CD4-positive, alpha-beta T cell treated with Interleukin-17A for 4 hours (primary cell): ENCODE measurements around the gene WNT2.

Experiments
- DNase-seq: peaks from one replicate; pipeline ENCODE4 v3.0.0-alpha.2; 2020; ENCODE audit warnings: mixed read lengths

The WNT2 gene

GRCh38 chr7:117322741-117323304 is at the start of gene WNT2:
TSS of gene WNT2 (minus strand) at chr7:117323058. CDS start at chr7:117322989, 69 bp downstream.
- no peak for DNase-seq

GRCh38 chr7:117372073-117372472 is 49.2 kb upstream of the WNT2 start:
- DNase-seq, result no peak

- no peak for DNase-seq
Observed at GRCh38 chr7:117364339-117365080, 41.7 kb upstream of the WNT2 start.

GRCh38 chr7:117362294-117362888 is 39.5 kb upstream of the WNT2 start:
- DNase-seq, result no peak

- no peak for DNase-seq
Observed at GRCh38 chr7:117350027-117350426, 27.2 kb upstream of the WNT2 start.

GRCh38 chr7:117349570-117349969 is 26.7 kb upstream of the WNT2 start:
- DNase-seq, result no peak

GRCh38 chr7:117347962-117348672 is 25.3 kb upstream of the WNT2 start:
- DNase-seq, result no peak

GRCh38 chr7:117347480-117347879 is 24.6 kb upstream of the WNT2 start:
- no peak for DNase-seq

- no peak for DNase-seq
Observed at GRCh38 chr7:117346161-117346560, 23.3 kb upstream of the WNT2 start.

GRCh38 chr7:117338020-117338419 is 15.2 kb upstream of the WNT2 start:
- no peak for DNase-seq

- DNase-seq, result no peak
Observed at GRCh38 chr7:117333168-117333567, 10.3 kb upstream of the WNT2 start.

- DNase-seq, result no peak
Observed at GRCh38 chr7:117332031-117332430, 9.2 kb upstream of the WNT2 start.

GRCh38 chr7:117325836-117326235 is 3.0 kb upstream of the WNT2 start:
- no peak for DNase-seq

GRCh38 chr7:117324960-117325359 is 2.1 kb upstream of the WNT2 start:
- no peak for DNase-seq

- no peak for DNase-seq
Observed at GRCh38 chr7:117323851-117324711, 1.2 kb upstream of the WNT2 start.

GRCh38 chr7:117323305-117323850 is 520 bp upstream of the WNT2 start:
- no peak for DNase-seq

GRCh38 chr7:117320523-117320922 is 2.3 kb downstream of the WNT2 start:
- no peak for DNase-seq

- no peak for DNase-seq
Observed at GRCh38 chr7:117319181-117319580, 3.7 kb downstream of the WNT2 start.

- DNase-seq, result no peak
Observed at GRCh38 chr7:117313582-117313981, 9.3 kb downstream of the WNT2 start.

GRCh38 chr7:117312593-117313580 is 10.0 kb downstream of the WNT2 start:
- no peak for DNase-seq

- DNase-seq, result no peak
Observed at GRCh38 chr7:117308891-117309290, 14.0 kb downstream of the WNT2 start.
